GM12872 (cell line): ENCODE results near the gene NUAK2.

Experiments
- CTCF ChIP-seq: IDR thresholded peaks from 3 replicates; pipeline ENCODE4 v1.5.1; 2011; ENCODE audit warnings: low read depth, mild to moderate bottlenecking, low read length, moderate library complexity; ENCODE audit not compliant: insufficient read depth

Gene NUAK2

GRCh38 chr1:205304695-205305070, 16.9 kb downstream of the NUAK2 start:
- no peak for TF ChIP-seq CTCF

- TF ChIP-seq CTCF, result no peak
Measured at GRCh38 chr1:205304046-205304694, 17.4 kb downstream of the NUAK2 start.

- no peak for TF ChIP-seq CTCF
Measured at GRCh38 chr1:205303247-205303888, 18.2 kb downstream of the NUAK2 start.

GRCh38 chr1:205301842-205302588, 19.5 kb downstream of the NUAK2 start:
- no peak for TF ChIP-seq CTCF

GRCh38 chr1:205301205-205301821, 20.2 kb downstream of the NUAK2 start:
- no peak for TF ChIP-seq CTCF

GRCh38 chr1:205300149-205300548, 21.4 kb downstream of the NUAK2 start:
- no peak for TF ChIP-seq CTCF
